ENCODE data around the gene TREH. TPM values are rescaled to one million over a fixed set of nuclear protein-coding genes. Genes with fewer than 3 reads are reported as not detected.

The TREH gene
- total and polyA plus RNA-seq, 2 experiments from 2014 or later, result 0.36 TPM; not detected in 1

DNA sequence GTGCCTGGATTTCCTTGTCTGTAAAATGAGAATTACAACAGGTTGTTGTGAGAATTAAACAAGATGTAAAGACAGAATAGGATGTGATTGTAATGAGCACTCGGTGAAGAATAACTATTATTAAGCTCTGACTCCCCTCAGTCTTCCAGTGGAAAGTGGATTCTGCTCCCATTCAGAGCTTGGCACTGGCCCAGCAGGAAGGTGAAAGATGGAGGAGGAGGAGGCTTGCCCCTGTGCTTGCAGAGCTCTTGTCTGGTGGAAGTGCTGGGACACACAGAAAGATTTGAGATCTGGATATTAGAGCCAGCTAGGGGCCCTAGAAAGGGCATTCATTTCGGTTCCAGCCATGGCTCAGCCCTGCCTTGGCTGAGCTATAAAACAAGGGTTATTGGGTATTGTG lies 43.8 kb downstream of the TREH start:
- peaks cover 8% of the 10 kb centered on the region; the same call in 1 of the 2 replicates for H3K36me3 ChIP-seq (ENCODE audit: insufficient read depth)
- H4K20me1 ChIP-seq (replicated peaks; ENCODE audit: insufficient read depth), result peaks cover 7% of the 10 kb centered on the region

More for the DNA sequence above, 43.8 kb downstream of the TREH start:
- Histone ChIP-seq H3K9me2 (ENCODE audit: insufficient read depth) (no peaks in the 10 kb centered on the region), H3K27ac (ENCODE audit: low read depth) (peak overlapping the region; percentile 95), H3K4me1 (ENCODE audit: insufficient read depth) (peaks cover 22% of the 10 kb centered on the region), H3F3A (replicated peaks; ENCODE audit: low read depth) (peaks cover 21% of the 10 kb centered on the region), H3K79me2 (replicated peaks; ENCODE audit: insufficient read depth) (0 out of 2 replicates have a peak, but pooled peaks cover 3% of the 10 kb centered on the region), H3K27me3 (ENCODE audit: insufficient read depth) (no peaks in the 10 kb centered on the region), H3K4me3 (peak overlapping the region; percentile 67), H2AFZ (0 out of 2 replicates have a peak overlapping the region, but pooled peaks have one; percentile 4), H3K4me2 (peak overlapping the region; percentile 96)
- peaks cover 40% of the 10 kb centered on the region for H3K36me3 Mint-ChIP-seq (ENCODE audit: low read depth)
- peaks cover 28% of the 10 kb centered on the region for H3K27me3 Mint-ChIP-seq (ENCODE audit: insufficient read depth, low read depth, poor library complexity)
- DNase-seq (ENCODE audit: low spot score) (no peak), ATAC-seq (no peak)
- TF ChIP-seq EZH2 (IDR thresholded peaks at IDR 0.05; ENCODE audit: low read depth, unreplicated experiment) (no peak), JUNB (IDR thresholded peaks at IDR 0.05; ENCODE audit: unreplicated experiment) (no peak), CREB1 (CRISPR knock-in tag; IDR thresholded peaks at IDR 0.05; ENCODE audit: low read depth) (no peak), STAT1 (IDR thresholded peaks at IDR 0.05; ENCODE audit: unreplicated experiment) (no peak), NANOG (IDR thresholded peaks at IDR 0.05; ENCODE audit: borderline replicate concordance) (no peak), ZNF331 (CRISPR knock-in tag; IDR thresholded peaks at IDR 0.05; ENCODE audit: low read depth) (no peak), ZNF114 (CRISPR knock-in tag; IDR thresholded peaks at IDR 0.05) (no peak), POLR2AphosphoS5 (IDR thresholded peaks at IDR 0.05; ENCODE audit: low read depth) (no peak), EZH2phosphoT487 (IDR thresholded peaks at IDR 0.05; ENCODE audit: unreplicated experiment) (no peak)
- TF ChIP-seq, protein P1, sequence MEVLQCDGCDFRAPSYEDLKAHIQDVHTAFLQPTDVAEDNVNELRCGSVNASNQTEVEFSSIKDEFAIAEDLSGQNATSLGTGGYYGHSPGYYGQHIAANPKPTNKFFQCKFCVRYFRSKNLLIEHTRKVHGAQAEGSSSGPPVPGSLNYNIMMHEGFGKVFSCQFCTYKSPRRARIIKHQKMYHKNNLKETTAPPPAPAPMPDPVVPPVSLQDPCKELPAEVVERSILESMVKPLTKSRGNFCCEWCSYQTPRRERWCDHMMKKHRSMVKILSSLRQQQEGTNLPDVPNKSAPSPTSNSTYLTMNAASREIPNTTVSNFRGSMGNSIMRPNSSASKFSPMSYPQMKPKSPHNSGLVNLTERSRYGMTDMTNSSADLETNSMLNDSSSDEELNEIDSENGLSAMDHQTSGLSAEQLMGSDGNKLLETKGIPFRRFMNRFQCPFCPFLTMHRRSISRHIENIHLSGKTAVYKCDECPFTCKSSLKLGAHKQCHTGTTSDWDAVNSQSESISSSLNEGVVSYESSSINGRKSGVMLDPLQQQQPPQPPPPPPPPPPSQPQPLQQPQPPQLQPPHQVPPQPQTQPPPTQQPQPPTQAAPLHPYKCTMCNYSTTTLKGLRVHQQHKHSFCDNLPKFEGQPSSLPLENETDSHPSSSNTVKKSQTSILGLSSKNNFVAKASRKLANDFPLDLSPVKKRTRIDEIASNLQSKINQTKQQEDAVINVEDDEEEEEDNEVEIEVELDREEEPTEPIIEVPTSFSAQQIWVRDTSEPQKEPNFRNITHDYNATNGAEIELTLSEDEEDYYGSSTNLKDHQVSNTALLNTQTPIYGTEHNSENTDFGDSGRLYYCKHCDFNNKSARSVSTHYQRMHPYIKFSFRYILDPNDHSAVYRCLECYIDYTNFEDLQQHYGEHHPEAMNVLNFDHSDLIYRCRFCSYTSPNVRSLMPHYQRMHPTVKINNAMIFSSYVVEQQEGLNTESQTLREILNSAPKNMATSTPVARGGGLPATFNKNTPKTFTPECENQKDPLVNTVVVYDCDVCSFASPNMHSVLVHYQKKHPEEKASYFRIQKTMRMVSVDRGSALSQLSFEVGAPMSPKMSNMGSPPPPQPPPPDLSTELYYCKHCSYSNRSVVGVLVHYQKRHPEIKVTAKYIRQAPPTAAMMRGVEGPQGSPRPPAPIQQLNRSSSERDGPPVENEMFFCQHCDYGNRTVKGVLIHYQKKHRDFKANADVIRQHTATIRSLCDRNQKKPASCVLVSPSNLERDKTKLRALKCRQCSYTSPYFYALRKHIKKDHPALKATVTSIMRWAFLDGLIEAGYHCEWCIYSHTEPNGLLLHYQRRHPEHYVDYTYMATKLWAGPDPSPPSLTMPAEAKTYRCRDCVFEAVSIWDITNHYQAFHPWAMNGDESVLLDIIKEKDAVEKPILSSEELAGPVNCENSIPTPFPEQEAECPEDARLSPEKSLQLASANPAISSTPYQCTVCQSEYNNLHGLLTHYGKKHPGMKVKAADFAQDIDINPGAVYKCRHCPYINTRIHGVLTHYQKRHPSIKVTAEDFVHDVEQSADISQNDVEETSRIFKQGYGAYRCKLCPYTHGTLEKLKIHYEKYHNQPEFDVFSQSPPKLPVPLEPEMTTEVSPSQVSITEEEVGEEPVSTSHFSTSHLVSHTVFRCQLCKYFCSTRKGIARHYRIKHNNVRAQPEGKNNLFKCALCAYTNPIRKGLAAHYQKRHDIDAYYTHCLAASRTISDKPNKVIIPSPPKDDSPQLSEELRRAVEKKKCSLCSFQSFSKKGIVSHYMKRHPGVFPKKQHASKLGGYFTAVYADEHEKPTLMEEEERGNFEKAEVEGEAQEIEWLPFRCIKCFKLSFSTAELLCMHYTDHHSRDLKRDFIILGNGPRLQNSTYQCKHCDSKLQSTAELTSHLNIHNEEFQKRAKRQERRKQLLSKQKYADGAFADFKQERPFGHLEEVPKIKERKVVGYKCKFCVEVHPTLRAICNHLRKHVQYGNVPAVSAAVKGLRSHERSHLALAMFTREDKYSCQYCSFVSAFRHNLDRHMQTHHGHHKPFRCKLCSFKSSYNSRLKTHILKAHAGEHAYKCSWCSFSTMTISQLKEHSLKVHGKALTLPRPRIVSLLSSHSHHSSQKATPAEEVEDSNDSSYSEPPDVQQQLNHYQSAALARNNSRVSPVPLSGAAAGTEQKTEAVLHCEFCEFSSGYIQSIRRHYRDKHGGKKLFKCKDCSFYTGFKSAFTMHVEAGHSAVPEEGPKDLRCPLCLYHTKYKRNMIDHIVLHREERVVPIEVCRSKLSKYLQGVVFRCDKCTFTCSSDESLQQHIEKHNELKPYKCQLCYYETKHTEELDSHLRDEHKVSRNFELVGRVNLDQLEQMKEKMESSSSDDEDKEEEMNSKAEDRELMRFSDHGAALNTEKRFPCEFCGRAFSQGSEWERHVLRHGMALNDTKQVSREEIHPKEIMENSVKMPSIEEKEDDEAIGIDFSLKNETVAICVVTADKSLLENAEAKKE (CRISPR knock-in tag; IDR thresholded peaks at IDR 0.05), result no peak
- TF ChIP-seq, protein P2, sequence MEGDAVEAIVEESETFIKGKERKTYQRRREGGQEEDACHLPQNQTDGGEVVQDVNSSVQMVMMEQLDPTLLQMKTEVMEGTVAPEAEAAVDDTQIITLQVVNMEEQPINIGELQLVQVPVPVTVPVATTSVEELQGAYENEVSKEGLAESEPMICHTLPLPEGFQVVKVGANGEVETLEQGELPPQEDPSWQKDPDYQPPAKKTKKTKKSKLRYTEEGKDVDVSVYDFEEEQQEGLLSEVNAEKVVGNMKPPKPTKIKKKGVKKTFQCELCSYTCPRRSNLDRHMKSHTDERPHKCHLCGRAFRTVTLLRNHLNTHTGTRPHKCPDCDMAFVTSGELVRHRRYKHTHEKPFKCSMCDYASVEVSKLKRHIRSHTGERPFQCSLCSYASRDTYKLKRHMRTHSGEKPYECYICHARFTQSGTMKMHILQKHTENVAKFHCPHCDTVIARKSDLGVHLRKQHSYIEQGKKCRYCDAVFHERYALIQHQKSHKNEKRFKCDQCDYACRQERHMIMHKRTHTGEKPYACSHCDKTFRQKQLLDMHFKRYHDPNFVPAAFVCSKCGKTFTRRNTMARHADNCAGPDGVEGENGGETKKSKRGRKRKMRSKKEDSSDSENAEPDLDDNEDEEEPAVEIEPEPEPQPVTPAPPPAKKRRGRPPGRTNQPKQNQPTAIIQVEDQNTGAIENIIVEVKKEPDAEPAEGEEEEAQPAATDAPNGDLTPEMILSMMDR (conservative IDR thresholded peaks at IDR 0.05; ENCODE audit: low read depth in 2 of 2), result no peak
- TF ChIP-seq, protein P3, sequence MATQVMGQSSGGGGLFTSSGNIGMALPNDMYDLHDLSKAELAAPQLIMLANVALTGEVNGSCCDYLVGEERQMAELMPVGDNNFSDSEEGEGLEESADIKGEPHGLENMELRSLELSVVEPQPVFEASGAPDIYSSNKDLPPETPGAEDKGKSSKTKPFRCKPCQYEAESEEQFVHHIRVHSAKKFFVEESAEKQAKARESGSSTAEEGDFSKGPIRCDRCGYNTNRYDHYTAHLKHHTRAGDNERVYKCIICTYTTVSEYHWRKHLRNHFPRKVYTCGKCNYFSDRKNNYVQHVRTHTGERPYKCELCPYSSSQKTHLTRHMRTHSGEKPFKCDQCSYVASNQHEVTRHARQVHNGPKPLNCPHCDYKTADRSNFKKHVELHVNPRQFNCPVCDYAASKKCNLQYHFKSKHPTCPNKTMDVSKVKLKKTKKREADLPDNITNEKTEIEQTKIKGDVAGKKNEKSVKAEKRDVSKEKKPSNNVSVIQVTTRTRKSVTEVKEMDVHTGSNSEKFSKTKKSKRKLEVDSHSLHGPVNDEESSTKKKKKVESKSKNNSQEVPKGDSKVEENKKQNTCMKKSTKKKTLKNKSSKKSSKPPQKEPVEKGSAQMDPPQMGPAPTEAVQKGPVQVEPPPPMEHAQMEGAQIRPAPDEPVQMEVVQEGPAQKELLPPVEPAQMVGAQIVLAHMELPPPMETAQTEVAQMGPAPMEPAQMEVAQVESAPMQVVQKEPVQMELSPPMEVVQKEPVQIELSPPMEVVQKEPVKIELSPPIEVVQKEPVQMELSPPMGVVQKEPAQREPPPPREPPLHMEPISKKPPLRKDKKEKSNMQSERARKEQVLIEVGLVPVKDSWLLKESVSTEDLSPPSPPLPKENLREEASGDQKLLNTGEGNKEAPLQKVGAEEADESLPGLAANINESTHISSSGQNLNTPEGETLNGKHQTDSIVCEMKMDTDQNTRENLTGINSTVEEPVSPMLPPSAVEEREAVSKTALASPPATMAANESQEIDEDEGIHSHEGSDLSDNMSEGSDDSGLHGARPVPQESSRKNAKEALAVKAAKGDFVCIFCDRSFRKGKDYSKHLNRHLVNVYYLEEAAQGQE (IDR thresholded peaks at IDR 0.05; ENCODE audit: unreplicated experiment), result no peak
- TF ChIP-seq, protein P4, sequence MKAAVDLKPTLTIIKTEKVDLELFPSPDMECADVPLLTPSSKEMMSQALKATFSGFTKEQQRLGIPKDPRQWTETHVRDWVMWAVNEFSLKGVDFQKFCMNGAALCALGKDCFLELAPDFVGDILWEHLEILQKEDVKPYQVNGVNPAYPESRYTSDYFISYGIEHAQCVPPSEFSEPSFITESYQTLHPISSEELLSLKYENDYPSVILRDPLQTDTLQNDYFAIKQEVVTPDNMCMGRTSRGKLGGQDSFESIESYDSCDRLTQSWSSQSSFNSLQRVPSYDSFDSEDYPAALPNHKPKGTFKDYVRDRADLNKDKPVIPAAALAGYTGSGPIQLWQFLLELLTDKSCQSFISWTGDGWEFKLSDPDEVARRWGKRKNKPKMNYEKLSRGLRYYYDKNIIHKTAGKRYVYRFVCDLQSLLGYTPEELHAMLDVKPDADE (IDR thresholded peaks at IDR 0.05), result no peak
- H3K4me3 Mint-ChIP-seq, result peak overlapping the region; percentile 79
- H3K27ac Mint-ChIP-seq, result peak overlapping the region; percentile 89
- H3K4me1 Mint-ChIP-seq, result peaks cover 28% of the 10 kb centered on the region
- no peaks in the 10 kb centered on the region for H3K9me3 Mint-ChIP-seq
